Cardiac muscle cell (in vitro differentiated cells and primary cell): Measurements from ENCODE around the gene ZNF503. TPM values are rescaled to one million over a fixed set of nuclear protein-coding genes. Genes with fewer than 3 reads are reported as not detected.

Experiments used
- DNase-seq, 2 donors: peaks; one replicate each; pipeline versions ENCODE4 v3.0.0 to v3.0.0-alpha.2; 2010 to 2017; ENCODE audit warnings: low read depth in 1 of 2, low spot score in 1 of 2
- H3K27ac ChIP-seq: fragments of 200-600 bp; sonication (generic); 2 replicates; pipeline ENCODE4 v1.5.1; 2016
- H3K27me3 ChIP-seq: fragments of 200-600 bp; sonication (generic); 2 replicates; pipeline ENCODE4 v1.6.0; 2016; ENCODE audit warnings: control low read depth
- H3K36me3 ChIP-seq: fragments of 200-600 bp; sonication (generic); 2 replicates; pipeline ENCODE4 v1.5.1; 2016; ENCODE audit warnings: control low read depth
- H3K4me1 ChIP-seq: fragments of 200-600 bp; sonication (generic); 2 replicates; pipeline ENCODE4 v1.8.1; 2017; ENCODE audit warnings: low read depth, mild to moderate bottlenecking, mixed run types
- H3K4me3 ChIP-seq: fragments of 200-600 bp; sonication (generic); 2 replicates; pipeline ENCODE4 v1.5.1; 2016; ENCODE audit warnings: mild to moderate bottlenecking
- H3K9me3 ChIP-seq: fragments of 200-600 bp; sonication (generic); 2 replicates; pipeline ENCODE4 v1.5.1; 2017; ENCODE audit warnings: low read depth, mild to moderate bottlenecking, control low read depth
- polyA plus RNA-seq: library from polyadenylated mRNA; unstranded; fragments of >200 nt; fragmentation: Nextera tagmentation; extraction: Ambion mirVana; gene quantifications from 2 replicates; pipeline ENCODE4 v1.2.1, GENCODE V29; 2016
- total RNA-seq: library from RNA; depleted of rRNA; stranded (reverse); fragments of >200 nt; gene quantifications from 2 replicates; pipeline ENCODE4 v1.2.3, GENCODE V29; 2016
- TF ChIP-seq, protein P1 (sequence below): IDR thresholded peaks from 2 replicates; pipeline ENCODE4 v1.5.1; 2012; ENCODE audit warnings: low read depth, mild to moderate bottlenecking, low read length

Gene ZNF503
- total and polyA plus RNA-seq, 2 experiments from 2014 or later: 41.8 to 110 TPM

DNA sequence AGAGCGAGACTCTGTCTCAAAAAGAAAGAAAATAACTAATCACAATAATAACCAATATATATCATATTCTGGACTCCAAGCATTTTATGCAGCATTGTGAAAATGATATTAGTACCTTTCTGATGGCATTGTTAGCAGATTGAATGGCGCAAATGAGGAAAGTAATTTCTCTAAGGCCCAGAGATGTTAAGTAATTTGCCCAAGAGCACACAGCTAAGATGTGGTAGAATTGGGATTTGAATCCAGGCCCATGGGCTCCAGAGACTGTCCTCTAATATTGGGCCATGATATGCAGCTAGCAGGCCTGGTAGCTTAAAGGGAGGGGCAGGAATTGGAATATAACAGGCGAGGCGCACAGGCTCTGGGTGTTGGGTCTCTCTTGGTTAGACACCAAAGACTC, 44.1 kb downstream of the ZNF503 start:
- H3K9me3 ChIP-seq: no peaks in the 10 kb centered on the region
- no peak for DNase-seq
- no peaks in the 10 kb centered on the region for H3K27me3 ChIP-seq
- no peaks in the 10 kb centered on the region for H3K4me1 ChIP-seq
- H3K27ac ChIP-seq: no peak overlapping the region
- H3K4me3 ChIP-seq: no peak overlapping the region
- TF ChIP-seq, protein P1, sequence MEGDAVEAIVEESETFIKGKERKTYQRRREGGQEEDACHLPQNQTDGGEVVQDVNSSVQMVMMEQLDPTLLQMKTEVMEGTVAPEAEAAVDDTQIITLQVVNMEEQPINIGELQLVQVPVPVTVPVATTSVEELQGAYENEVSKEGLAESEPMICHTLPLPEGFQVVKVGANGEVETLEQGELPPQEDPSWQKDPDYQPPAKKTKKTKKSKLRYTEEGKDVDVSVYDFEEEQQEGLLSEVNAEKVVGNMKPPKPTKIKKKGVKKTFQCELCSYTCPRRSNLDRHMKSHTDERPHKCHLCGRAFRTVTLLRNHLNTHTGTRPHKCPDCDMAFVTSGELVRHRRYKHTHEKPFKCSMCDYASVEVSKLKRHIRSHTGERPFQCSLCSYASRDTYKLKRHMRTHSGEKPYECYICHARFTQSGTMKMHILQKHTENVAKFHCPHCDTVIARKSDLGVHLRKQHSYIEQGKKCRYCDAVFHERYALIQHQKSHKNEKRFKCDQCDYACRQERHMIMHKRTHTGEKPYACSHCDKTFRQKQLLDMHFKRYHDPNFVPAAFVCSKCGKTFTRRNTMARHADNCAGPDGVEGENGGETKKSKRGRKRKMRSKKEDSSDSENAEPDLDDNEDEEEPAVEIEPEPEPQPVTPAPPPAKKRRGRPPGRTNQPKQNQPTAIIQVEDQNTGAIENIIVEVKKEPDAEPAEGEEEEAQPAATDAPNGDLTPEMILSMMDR: no peak
- H3K36me3 ChIP-seq: no peaks in the 10 kb centered on the region

DNA sequence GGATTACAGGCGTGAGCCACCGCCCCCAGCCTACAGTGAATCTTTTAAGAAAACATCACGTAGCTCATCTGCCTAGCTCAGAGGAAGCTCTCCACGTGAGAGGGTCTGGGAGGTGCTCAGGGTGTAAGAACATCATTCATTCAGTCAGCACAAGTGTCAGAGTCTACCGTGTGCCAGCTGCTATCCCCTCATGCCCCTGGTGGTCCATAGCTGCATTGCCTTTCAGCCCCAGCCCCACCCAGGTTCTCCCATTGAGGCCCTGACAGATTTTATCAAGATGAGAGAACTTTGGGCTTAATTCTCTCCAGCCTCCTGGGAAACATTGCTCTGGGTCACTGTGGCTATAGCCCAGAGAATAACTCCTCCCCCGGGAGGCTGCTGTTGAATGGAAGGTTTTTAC, 45.1 kb downstream of the ZNF503 start:
- H3K27ac ChIP-seq: no peak overlapping the region
- H3K27me3 ChIP-seq: no peaks in the 10 kb centered on the region
- no peaks in the 10 kb centered on the region for H3K36me3 ChIP-seq
- no peak overlapping the region for H3K4me3 ChIP-seq
- TF ChIP-seq, protein P1: no peak
- no peaks in the 10 kb centered on the region for H3K9me3 ChIP-seq
- no peaks in the 10 kb centered on the region for H3K4me1 ChIP-seq
- DNase-seq: no peak

DNA sequence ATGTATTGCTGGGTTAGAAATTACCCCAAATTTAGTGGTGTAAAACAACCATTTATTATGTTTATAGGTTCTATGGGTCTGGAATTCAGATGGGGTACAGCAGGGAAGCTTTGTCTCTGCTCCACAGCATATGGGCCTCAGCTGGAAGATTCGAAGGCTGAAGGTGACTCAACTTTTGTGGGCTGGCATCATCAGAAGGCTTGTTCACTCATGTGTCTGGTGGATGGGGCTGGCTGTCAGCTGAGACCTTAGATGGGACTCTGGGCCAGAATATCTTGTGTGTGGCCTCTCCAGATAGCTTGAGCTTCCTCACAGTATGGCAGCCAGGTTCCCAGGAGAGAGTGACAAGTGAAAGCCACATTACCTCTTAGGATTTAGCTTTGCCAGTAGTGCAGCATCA, 45.9 kb downstream of the ZNF503 start:
- DNase-seq: no peak
- no peaks in the 10 kb centered on the region for H3K36me3 ChIP-seq
- no peak overlapping the region for H3K27ac ChIP-seq
- no peaks in the 10 kb centered on the region for H3K9me3 ChIP-seq
- TF ChIP-seq, protein P1: no peak
- no peak overlapping the region for H3K4me3 ChIP-seq
- no peaks in the 10 kb centered on the region for H3K27me3 ChIP-seq
- H3K4me1 ChIP-seq: no peaks in the 10 kb centered on the region

DNA sequence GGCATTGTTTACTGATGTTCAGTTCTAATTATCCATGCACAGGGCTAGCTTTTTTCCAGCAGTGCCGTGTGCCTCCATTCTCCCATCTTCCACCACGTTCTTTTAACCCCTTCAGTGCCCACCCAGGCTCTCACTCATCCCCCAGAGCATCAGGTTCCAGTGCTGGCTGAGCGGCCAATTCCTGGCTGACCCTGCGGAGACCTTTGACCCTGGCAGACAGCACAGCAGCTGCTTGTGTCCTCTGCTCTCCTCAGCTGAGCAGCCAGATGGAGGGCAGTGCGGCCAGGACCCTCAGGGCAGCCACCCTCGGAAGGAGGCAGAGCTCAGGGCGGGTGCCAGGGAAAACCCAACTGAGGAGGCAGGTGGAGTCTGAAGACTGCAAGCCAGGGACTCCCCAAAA, 48.4 kb downstream of the ZNF503 start:
- no peak overlapping the region for H3K4me3 ChIP-seq
- no peak overlapping the region for H3K27ac ChIP-seq
- TF ChIP-seq, protein P1: no peak
- DNase-seq: no peak
- H3K27me3 ChIP-seq: no peaks in the 10 kb centered on the region
- no peaks in the 10 kb centered on the region for H3K36me3 ChIP-seq
- no peaks in the 10 kb centered on the region for H3K4me1 ChIP-seq
- H3K9me3 ChIP-seq: no peaks in the 10 kb centered on the region

DNA sequence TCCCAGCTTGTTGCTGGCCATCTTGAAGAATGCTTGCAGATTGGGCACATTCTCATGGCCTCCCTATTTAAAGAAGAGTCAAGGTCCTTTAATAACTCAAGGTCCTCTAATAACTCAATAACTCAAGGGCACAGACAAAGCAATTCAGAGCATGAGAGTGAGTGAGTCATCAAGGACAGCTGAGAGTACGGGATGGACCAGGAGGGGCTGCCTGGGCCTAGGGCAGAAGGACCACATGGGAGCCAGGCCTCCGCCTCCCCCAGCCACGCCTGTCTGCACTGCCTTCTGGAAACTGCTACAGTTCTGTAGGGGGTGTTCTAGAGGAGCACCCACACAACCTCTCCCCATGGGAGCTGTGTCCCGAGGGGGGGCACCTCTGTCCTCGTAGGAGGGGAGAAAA, 48.9 kb downstream of the ZNF503 start:
- Histone ChIP-seq H3K27ac (no peak overlapping the region), H3K27me3 (no peaks in the 10 kb centered on the region), H3K36me3 (no peaks in the 10 kb centered on the region), H3K9me3 (no peaks in the 10 kb centered on the region), H3K4me3 (no peak overlapping the region), H3K4me1 (no peaks in the 10 kb centered on the region)
- no peak for DNase-seq
- TF ChIP-seq, protein P1: no peak

DNA sequence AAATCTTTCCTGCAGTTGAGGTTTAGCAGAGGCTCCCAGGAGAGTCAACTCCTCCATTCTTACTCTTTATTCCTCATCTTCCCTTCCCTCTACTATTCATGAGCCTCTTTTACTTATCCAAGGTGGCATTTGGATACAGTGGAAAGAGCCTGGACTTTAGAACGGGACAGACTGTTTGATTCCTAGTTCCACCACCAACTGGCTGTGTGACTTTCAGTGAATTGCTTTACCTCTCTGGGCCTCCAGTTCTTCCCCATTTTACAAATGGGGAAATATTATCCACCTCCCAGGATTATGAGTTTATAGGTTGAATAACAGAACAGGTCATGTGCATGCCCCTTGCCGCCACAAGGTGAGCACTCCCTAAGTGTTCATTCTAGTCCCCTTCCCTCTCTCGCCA, 49.9 kb downstream of the ZNF503 start:
- DNase-seq: no peak
- Histone ChIP-seq H3K27ac (no peak overlapping the region), H3K9me3 (no peaks in the 10 kb centered on the region), H3K27me3 (no peaks in the 10 kb centered on the region), H3K4me1 (no peaks in the 10 kb centered on the region), H3K36me3 (no peaks in the 10 kb centered on the region), H3K4me3 (no peak overlapping the region)
- TF ChIP-seq, protein P1: no peak
